Bone marrow (tissue), 2 donors: Measurements from ENCODE around the gene MYPN.

Source experiments
- DNase-seq, 2 donors: peaks; one replicate each; lab custom pipeline; 2025; lab: John Stamatoyannopoulos, UW

The MYPN gene

DNA sequence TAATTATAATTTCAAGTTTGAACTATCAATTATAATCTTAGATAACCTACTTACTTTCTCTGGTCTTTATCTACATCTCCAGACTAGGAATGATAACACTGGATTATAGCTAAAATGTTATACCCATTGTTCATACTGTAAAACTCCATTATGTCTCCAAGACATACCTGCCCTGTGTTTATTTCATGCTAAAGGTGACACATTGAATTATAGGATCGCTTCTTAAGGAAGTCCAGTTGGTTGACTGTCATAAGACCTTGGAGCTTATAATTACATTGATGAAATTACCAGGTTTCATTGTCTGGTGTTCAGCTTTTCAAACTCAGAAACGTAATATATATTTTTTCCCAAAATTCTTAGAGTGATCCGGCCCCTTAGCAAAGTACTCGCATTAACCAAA is 18.7 kb upstream of the MYPN start:
- no peak for DNase-seq

DNA sequence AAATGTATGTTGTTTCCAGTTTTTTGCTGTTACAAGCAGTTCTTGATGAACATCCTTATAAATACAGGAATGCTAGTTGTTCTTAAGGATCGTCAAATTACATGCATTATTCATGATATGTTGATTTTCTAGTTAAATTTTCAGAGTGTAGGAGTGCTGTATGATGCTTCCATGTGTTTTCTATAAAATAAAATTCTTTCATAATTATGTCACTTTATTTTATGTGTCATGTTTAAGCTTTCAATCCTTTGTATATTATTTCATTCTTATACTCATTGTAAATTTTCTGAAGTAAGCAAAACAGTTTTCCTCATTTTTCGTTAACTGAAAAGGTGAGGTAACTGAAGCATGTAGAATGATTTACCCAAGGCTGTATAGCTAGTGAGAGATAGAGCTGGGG is 16.8 kb upstream of the MYPN start:
- no peak for DNase-seq

GRCh38 chr10:68095153-68095552 is 14.1 kb upstream of the MYPN start:
- DNase-seq = no peak

DNA sequence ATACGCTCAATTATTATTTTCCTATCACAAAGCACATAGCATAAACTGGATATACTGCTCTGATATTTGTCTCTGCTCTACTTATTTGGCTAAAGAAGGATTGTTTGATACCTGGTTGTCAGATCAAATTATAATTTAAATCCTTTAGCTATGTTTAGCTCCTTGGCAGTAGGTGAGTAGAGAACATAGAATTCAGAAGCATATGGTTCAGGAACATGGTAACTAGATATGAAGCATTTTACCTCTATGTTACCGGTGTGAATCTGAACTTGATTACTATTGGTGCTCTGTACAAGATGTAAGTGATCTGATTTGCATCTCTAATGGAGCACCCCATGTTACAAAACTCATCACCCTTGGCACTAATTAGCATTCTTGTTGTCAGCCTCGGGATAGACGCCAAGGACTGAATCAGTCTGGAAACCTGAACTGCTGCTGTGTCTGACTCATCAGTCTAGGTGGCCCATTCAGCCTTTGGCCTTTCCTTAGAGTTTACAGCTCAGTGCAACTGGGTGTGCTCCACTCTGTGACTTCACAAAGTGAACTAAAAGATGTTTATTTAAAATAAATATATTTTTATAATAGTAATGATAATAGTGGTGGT is 12.3 kb upstream of the MYPN start:
- DNase-seq = no peak

- DNase-seq = no peak
Measured at GRCh38 chr10:68099736-68100135, 9.6 kb upstream of the MYPN start.

- no peak for DNase-seq
Measured at GRCh38 chr10:68101066-68101465, 8.2 kb upstream of the MYPN start.

- DNase-seq = no peak
Measured at GRCh38 chr10:68103261-68103878, 5.9 kb upstream of the MYPN start.

DNA sequence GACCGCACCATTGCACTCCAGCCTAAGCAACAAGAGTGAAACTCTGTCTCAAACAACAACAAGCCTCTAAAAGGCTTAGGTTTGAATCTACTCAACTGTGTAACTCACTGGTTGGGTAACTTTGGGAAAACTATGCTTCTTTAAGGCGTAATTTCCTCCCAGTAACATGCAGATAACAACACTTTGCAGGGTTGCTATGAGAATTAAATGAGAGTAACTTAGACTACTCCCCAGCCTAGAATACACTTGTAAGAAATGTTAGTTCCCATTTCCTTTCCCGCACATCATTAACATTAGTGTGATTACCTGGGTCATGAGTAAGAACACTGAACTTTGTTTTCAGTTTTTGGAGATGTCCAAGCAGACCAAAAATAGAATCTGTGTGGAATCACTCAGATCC is 5.4 kb upstream of the MYPN start:
- DNase-seq = no peak

DNA sequence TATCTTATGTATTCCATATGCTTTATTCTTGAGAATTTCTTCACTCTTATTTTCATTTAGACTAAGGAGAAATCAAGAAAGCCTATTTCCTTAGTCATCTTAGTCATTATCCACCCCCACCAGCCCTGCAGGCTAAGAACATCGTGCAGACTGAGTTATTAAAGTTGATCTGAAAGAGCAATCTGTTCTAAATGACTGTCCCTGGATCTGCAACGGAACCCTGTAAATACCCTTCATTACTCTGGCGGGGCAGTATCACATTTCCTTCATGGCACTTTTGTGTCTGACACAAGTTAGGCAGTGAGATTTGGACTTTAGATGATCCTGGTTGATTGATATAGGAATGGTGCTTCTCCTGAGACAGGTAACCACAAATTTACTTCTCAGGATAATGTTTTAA is 3.5 kb upstream of the MYPN start:
- no peak for DNase-seq

GRCh38 chr10:68106656-68107055 is 2.6 kb upstream of the MYPN start:
- DNase-seq = no peak

- DNase-seq = no peak
Measured at GRCh38 chr10:68107651-68108050, 1.6 kb upstream of the MYPN start.

GRCh38 chr10:68108051-68108450 is 1.2 kb upstream of the MYPN start:
- DNase-seq = no peak

DNA sequence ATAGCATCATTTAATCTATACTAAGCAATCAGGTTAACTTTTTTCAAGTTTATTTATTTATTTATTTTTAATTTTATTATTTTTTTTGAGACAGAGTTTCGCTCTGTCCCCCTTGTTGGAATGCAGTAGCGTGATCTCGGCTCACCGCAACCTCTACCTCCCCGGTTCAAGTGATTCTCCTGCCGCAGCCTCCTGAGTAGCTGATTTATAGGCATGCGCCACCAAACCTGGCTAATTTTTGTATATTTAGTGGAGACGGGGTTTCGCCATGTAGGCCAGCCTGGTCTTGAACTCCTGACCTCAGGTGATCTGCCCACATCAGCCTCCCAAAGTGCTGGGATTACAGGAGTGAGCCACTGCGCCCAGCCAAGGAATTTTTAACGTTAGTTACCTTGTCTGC is 635 bp upstream of the MYPN start:
- DNase-seq = no peak

DNA sequence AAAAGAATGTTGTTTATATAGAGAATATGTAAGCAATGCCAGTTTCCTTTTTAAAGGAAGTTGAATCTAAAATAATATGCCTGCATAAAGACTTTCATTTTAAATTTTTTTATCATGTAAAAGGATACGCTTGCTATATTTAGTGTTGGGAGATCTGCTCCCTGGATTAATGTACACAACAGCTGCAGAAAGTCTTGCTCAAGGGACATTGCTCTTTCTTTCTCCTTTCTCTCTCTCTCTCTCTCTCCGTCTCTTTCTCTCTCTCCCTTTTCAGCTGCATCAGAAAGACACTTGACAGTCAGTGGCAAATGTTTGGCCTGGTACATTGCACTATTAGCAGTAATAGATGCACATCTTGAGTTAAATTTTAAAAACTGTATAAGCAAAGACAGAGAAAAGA is 739 bp downstream of the MYPN start:
- no peak for DNase-seq

GRCh38 chr10:68111584-68111983 is 2.3 kb downstream of the MYPN start:
- DNase-seq = no peak

- DNase-seq = no peak
Measured at GRCh38 chr10:68112837-68113236, 3.5 kb downstream of the MYPN start.

GRCh38 chr10:68118657-68119056 is 9.4 kb downstream of the MYPN start:
- no peak for DNase-seq

- DNase-seq = no peak
Measured at GRCh38 chr10:68121020-68121743, 11.9 kb downstream of the MYPN start.

- no peak for DNase-seq
Measured at GRCh38 chr10:68121852-68122251, 12.6 kb downstream of the MYPN start.

DNA sequence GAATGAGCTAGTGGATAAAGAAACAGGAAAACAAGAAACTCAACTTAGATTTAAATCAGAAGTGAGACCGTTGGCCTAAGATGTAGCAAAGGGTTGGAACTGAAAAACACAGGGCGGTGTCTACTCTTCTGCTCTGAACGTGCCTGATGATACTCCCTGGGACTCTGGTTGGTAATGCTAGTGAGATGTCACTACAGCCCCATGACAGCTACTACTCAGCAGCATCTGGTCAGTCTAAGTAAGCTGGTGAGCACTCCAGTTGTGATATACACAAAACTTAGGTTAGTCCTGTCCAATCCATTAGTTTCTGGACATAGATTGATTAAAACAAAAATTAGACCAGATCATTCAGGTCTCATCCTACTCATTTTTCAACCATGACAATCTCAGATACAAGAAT is 15.4 kb downstream of the MYPN start:
- DNase-seq = no peak

DNA sequence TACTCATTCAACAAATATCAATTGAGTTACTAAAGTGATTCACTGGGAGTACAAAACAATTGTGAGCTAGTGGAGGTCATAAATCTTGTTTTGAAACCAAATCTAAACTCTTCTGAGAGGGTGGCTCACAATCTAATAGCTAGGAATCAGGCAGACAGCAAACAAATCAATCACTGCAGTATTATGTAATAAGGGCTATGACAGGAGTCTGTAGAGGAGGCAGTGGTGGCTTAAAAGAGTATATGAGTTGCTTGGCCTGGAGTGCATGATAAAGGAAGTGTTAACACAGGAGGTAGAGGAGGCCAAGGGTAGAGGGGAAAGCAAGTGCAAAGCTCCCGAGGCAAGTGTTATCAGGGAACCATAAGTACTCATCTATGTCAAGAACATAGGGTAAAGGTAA is 16.5 kb downstream of the MYPN start:
- no peak for DNase-seq

GRCh38 chr10:68128015-68128414 is 18.7 kb downstream of the MYPN start:
- no peak for DNase-seq

GRCh38 chr10:68132391-68132790 is 23.1 kb downstream of the MYPN start:
- no peak for DNase-seq

DNA sequence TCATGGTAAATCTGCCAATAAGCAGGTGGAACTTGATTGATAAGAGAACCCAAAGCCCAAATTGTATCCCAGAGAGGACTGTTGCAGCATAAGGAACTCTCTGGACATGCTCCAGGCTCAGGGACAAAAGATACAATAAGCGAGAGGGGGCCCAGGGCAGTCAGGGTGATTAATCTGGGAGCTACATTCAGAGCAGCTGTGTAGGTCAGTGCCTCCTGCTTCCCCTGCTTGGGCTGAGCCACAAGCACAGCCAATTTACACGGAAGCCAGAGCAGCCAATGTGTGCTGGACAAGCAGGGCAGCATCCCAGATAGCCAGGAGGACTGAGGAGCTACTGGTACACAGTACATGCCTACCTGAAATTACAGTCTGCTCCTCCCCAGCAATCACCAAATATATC is 24.2 kb downstream of the MYPN start:
- DNase-seq = no peak
